ENCODE results near the gene RFFL.
"Not testable (repeated sequence)": the region's sequence is repeated elsewhere in the genome, so short reads cannot be mapped to it uniquely, and the experiment has no call there.

RFFL gene

GRCh38 chr17:35057332-35057915, 6.1 kb downstream of the RFFL start:
- Histone ChIP-seq H3K4me1 (ENCODE audit: insufficient read depth, low read length) (peaks cover 1% of the 10 kb centered on the region; the same call in 1 of the 2 replicates), H3K9ac (ENCODE audit: low read depth, low read length) (no peak overlapping the region), H3K4me3 (ENCODE audit: low read length) (no peak overlapping the region), H3K27me3 (ENCODE audit: insufficient read depth, low read length) (no peaks in the 10 kb centered on the region), H3K36me3 (ENCODE audit: insufficient read depth, low read depth, low read length) (no peaks in the 10 kb centered on the region), H3K27ac (ENCODE audit: low read length) (no peak overlapping the region), H3K9me3 (ENCODE audit: insufficient read depth, low read depth, low read length) (no peaks in the 10 kb centered on the region)

- Histone ChIP-seq H3K9ac (ENCODE audit: low read depth, low read length) (no peak overlapping the region), H3K9me3 (ENCODE audit: insufficient read depth, low read depth, low read length) (no peaks in the 10 kb centered on the region), H3K4me3 (ENCODE audit: low read length) (no peak overlapping the region), H3K4me1 (ENCODE audit: insufficient read depth, low read length) (no peaks in the 10 kb centered on the region), H3K27me3 (ENCODE audit: insufficient read depth, low read length) (no peaks in the 10 kb centered on the region), H3K36me3 (ENCODE audit: insufficient read depth, low read depth, low read length) (no peaks in the 10 kb centered on the region), H3K27ac (ENCODE audit: low read length) (no peak overlapping the region)
Observed at GRCh38 chr17:35056013-35056412, 7.5 kb downstream of the RFFL start.

GRCh38 chr17:35053204-35053603, 10.3 kb downstream of the RFFL start:
- no peaks in the 10 kb centered on the region for H3K36me3 ChIP-seq (ENCODE audit: insufficient read depth, low read depth, low read length)
- no peaks in the 10 kb centered on the region for H3K4me1 ChIP-seq (ENCODE audit: insufficient read depth, low read length)
- no peak overlapping the region for H3K9ac ChIP-seq (ENCODE audit: low read depth, low read length)
- no peaks in the 10 kb centered on the region for H3K27me3 ChIP-seq (ENCODE audit: insufficient read depth, low read length)
- H3K9me3 ChIP-seq (ENCODE audit: insufficient read depth, low read depth, low read length), result no peaks in the 10 kb centered on the region
- no peak overlapping the region for H3K4me3 ChIP-seq (ENCODE audit: low read length)
- no peak overlapping the region for H3K27ac ChIP-seq (ENCODE audit: low read length)

GRCh38 chr17:35052780-35053179, 10.7 kb downstream of the RFFL start:
- H3K36me3 ChIP-seq (ENCODE audit: insufficient read depth, low read depth, low read length), result no peaks in the 10 kb centered on the region
- H3K9ac ChIP-seq (ENCODE audit: low read depth, low read length), result no peak overlapping the region
- H3K4me3 ChIP-seq (ENCODE audit: low read length), result no peak overlapping the region
- no peak overlapping the region for H3K27ac ChIP-seq (ENCODE audit: low read length)
- no peaks in the 10 kb centered on the region for H3K9me3 ChIP-seq (ENCODE audit: insufficient read depth, low read depth, low read length)
- H3K4me1 ChIP-seq (ENCODE audit: insufficient read depth, low read length), result no peaks in the 10 kb centered on the region
- no peaks in the 10 kb centered on the region for H3K27me3 ChIP-seq (ENCODE audit: insufficient read depth, low read length)

GRCh38 chr17:35052241-35052610, 11.3 kb downstream of the RFFL start:
- H3K4me1 ChIP-seq (ENCODE audit: insufficient read depth, low read length), result no peaks in the 10 kb centered on the region
- H3K9me3 ChIP-seq (ENCODE audit: insufficient read depth, low read depth, low read length), result no peaks in the 10 kb centered on the region
- H3K27ac ChIP-seq (ENCODE audit: low read length), result no peak overlapping the region
- no peak overlapping the region for H3K9ac ChIP-seq (ENCODE audit: low read depth, low read length)
- no peak overlapping the region for H3K4me3 ChIP-seq (ENCODE audit: low read length)
- H3K36me3 ChIP-seq (ENCODE audit: insufficient read depth, low read depth, low read length), result no peaks in the 10 kb centered on the region
- no peaks in the 10 kb centered on the region for H3K27me3 ChIP-seq (ENCODE audit: insufficient read depth, low read length)

GRCh38 chr17:35051579-35052240, 11.8 kb downstream of the RFFL start:
- Histone ChIP-seq H3K9me3 (ENCODE audit: insufficient read depth, low read depth, low read length) (no peaks in the 10 kb centered on the region), H3K36me3 (ENCODE audit: insufficient read depth, low read depth, low read length) (no peaks in the 10 kb centered on the region), H3K4me3 (ENCODE audit: low read length) (no peak overlapping the region), H3K27ac (ENCODE audit: low read length) (no peak overlapping the region), H3K4me1 (ENCODE audit: insufficient read depth, low read length) (no peaks in the 10 kb centered on the region), H3K27me3 (ENCODE audit: insufficient read depth, low read length) (no peaks in the 10 kb centered on the region), H3K9ac (ENCODE audit: low read depth, low read length) (no peak overlapping the region)

- H3K4me3 ChIP-seq (ENCODE audit: low read length), result no peak overlapping the region
- no peaks in the 10 kb centered on the region for H3K36me3 ChIP-seq (ENCODE audit: insufficient read depth, low read depth, low read length)
- no peak overlapping the region for H3K27ac ChIP-seq (ENCODE audit: low read length)
- no peaks in the 10 kb centered on the region for H3K9me3 ChIP-seq (ENCODE audit: insufficient read depth, low read depth, low read length)
- no peaks in the 10 kb centered on the region for H3K27me3 ChIP-seq (ENCODE audit: insufficient read depth, low read length)
- H3K4me1 ChIP-seq (ENCODE audit: insufficient read depth, low read length), result no peaks in the 10 kb centered on the region
- no peak overlapping the region for H3K9ac ChIP-seq (ENCODE audit: low read depth, low read length)
Observed at GRCh38 chr17:35051183-35051578, 12.3 kb downstream of the RFFL start.

- Histone ChIP-seq H3K4me3 (ENCODE audit: low read length) (no peak overlapping the region), H3K9me3 (ENCODE audit: insufficient read depth, low read depth, low read length) (no peaks in the 10 kb centered on the region), H3K36me3 (ENCODE audit: insufficient read depth, low read depth, low read length) (no peaks in the 10 kb centered on the region), H3K27me3 (ENCODE audit: insufficient read depth, low read length) (no peaks in the 10 kb centered on the region), H3K4me1 (ENCODE audit: insufficient read depth, low read length) (no peaks in the 10 kb centered on the region), H3K9ac (ENCODE audit: low read depth, low read length) (no peak overlapping the region), H3K27ac (ENCODE audit: low read length) (no peak overlapping the region)
Observed at GRCh38 chr17:35050170-35050569, 13.3 kb downstream of the RFFL start.

- no peak overlapping the region for H3K9ac ChIP-seq (ENCODE audit: low read depth, low read length)
- H3K27me3 ChIP-seq (ENCODE audit: insufficient read depth, low read length), result no peaks in the 10 kb centered on the region
- no peak overlapping the region for H3K27ac ChIP-seq (ENCODE audit: low read length)
- no peaks in the 10 kb centered on the region for H3K9me3 ChIP-seq (ENCODE audit: insufficient read depth, low read depth, low read length)
- H3K36me3 ChIP-seq (ENCODE audit: insufficient read depth, low read depth, low read length), result no peaks in the 10 kb centered on the region
- no peaks in the 10 kb centered on the region for H3K4me1 ChIP-seq (ENCODE audit: insufficient read depth, low read length)
- no peak overlapping the region for H3K4me3 ChIP-seq (ENCODE audit: low read length)
Observed at GRCh38 chr17:35048685-35049379, 14.7 kb downstream of the RFFL start.

GRCh38 chr17:35046740-35047283, 16.7 kb downstream of the RFFL start:
- Histone ChIP-seq H3K27me3 (ENCODE audit: insufficient read depth, low read length) (no peaks in the 10 kb centered on the region), H3K9ac (ENCODE audit: low read depth, low read length) (no peak overlapping the region), H3K4me3 (ENCODE audit: low read length) (no peak overlapping the region), H3K9me3 (ENCODE audit: insufficient read depth, low read depth, low read length) (no peaks in the 10 kb centered on the region), H3K36me3 (ENCODE audit: insufficient read depth, low read depth, low read length) (no peaks in the 10 kb centered on the region), H3K4me1 (ENCODE audit: insufficient read depth, low read length) (no peaks in the 10 kb centered on the region), H3K27ac (ENCODE audit: low read length) (no peak overlapping the region)

GRCh38 chr17:35046245-35046644, 17.3 kb downstream of the RFFL start:
- Histone ChIP-seq H3K27ac (ENCODE audit: low read length) (no peak overlapping the region), H3K36me3 (ENCODE audit: insufficient read depth, low read depth, low read length) (no peaks in the 10 kb centered on the region), H3K4me1 (ENCODE audit: insufficient read depth, low read length) (no peaks in the 10 kb centered on the region), H3K9me3 (ENCODE audit: insufficient read depth, low read depth, low read length) (no peaks in the 10 kb centered on the region), H3K9ac (ENCODE audit: low read depth, low read length) (no peak overlapping the region), H3K4me3 (ENCODE audit: low read length) (no peak overlapping the region), H3K27me3 (ENCODE audit: insufficient read depth, low read length) (no peaks in the 10 kb centered on the region)

GRCh38 chr17:35045458-35045979, 18.0 kb downstream of the RFFL start:
- H3K4me1 ChIP-seq (ENCODE audit: insufficient read depth, low read length); H3K9ac ChIP-seq (ENCODE audit: low read depth, low read length); H3K4me3 ChIP-seq (ENCODE audit: low read length); H3K9me3 ChIP-seq (ENCODE audit: insufficient read depth, low read depth, low read length); H3K36me3 ChIP-seq (ENCODE audit: insufficient read depth, low read depth, low read length); H3K27ac ChIP-seq (ENCODE audit: low read length); H3K27me3 ChIP-seq (ENCODE audit: insufficient read depth, low read length): not testable (repeated sequence)
